Measurements from ENCODE around the gene CNOT8. TPM values are rescaled to one million over a fixed set of nuclear protein-coding genes. Genes with fewer than 3 reads are reported as not detected.
"Not testable (repeated sequence)": the region's sequence is repeated elsewhere in the genome, so short reads cannot be mapped to it uniquely, and the experiment has no call there.

CNOT8 gene
- total RNA-seq, 4 donors from 2014 or later: 48.0 to 106 (median 70.3) TPM

GRCh38 chr5:154834053-154834452 is 24.4 kb upstream of the CNOT8 start:
- TF ChIP-seq, protein P1, sequence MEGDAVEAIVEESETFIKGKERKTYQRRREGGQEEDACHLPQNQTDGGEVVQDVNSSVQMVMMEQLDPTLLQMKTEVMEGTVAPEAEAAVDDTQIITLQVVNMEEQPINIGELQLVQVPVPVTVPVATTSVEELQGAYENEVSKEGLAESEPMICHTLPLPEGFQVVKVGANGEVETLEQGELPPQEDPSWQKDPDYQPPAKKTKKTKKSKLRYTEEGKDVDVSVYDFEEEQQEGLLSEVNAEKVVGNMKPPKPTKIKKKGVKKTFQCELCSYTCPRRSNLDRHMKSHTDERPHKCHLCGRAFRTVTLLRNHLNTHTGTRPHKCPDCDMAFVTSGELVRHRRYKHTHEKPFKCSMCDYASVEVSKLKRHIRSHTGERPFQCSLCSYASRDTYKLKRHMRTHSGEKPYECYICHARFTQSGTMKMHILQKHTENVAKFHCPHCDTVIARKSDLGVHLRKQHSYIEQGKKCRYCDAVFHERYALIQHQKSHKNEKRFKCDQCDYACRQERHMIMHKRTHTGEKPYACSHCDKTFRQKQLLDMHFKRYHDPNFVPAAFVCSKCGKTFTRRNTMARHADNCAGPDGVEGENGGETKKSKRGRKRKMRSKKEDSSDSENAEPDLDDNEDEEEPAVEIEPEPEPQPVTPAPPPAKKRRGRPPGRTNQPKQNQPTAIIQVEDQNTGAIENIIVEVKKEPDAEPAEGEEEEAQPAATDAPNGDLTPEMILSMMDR (IDR thresholded peaks at IDR 0.05): no peak
- ATAC-seq (ENCODE audit: low FRiP score): no peak

DNA sequence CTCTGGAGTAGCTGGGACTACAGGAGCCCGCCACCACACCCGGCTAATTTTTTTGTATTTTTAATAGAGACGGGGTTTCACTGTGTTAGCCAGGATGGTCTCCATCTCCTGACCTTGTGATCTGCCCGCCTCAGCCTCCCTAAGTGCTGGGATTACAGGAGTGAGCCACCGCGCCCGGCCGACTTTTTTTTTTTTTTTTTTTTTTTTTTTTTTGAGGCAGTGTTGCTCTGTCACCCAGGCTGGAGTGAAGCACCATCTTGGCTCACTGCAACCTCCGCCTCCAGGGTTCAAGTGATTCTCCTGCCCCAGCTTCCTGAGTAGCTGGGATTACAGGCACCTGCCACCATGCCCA is 22.8 kb upstream of the CNOT8 start:
- ATAC-seq (ENCODE audit: low FRiP score): peak; percentile 3
- not testable (repeated sequence) for DNase-seq (ENCODE audit: low spot score)

More at GRCh38 chr5:154834053-154834452, 24.4 kb upstream of the CNOT8 start:
- DNase-seq (ENCODE audit: low spot score): no peak

GRCh38 chr5:154836225-154836624 is 22.2 kb upstream of the CNOT8 start:
- DNase-seq (ENCODE audit: low spot score) (no peak), ATAC-seq (ENCODE audit: low FRiP score) (no peak)
- TF ChIP-seq, protein P1 (IDR thresholded peaks at IDR 0.05): no peak

- DNase-seq (ENCODE audit: low spot score): no peak
- TF ChIP-seq, protein P1 (IDR thresholded peaks at IDR 0.05): no peak
- no peak for ATAC-seq (ENCODE audit: low FRiP score)
These were observed 21.2 kb upstream of the CNOT8 start for GRCh38 chr5:154837009-154837901.

DNA sequence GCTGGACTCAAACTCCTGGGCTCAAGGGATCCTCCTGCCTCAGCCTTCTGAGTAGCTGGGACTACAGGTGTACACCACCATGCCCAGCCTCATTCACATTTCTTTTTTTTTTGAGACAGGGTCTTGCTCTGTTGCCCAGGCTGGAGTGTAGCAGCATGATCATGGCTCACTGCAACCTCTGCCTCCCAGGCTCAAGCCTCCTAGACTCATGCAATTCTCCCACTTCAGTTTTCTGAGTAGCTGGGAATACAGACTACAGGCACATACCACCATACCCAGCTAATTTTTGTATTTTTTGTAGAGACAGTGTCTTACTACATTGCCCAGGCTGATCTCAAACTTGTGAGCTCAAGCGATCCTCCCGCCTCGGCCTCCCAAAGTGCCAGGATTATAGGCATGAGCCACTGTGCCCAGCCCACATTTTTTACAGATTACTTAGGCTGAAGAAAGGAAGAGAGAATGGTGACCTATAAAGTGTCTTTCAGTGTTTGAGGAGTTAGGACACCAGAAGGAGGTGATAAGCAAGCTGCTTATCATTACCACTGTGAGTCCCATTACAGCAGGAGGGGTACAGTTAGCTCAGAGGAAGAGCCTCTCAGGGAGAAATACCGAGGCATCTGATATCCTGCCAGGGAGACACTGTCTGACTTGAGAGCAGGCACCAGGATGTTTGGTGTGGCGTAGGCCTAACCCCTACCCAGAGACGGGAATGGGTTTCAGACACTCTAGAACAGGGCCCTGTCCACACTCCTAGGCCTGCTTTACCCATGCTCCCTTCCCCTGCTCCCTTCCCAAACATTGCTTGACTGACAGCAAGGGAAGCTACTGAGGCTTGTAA is 17.8 kb upstream of the CNOT8 start:
- ATAC-seq (ENCODE audit: low FRiP score) (no peak), DNase-seq (ENCODE audit: low spot score) (no peak)
- TF ChIP-seq, protein P1 (IDR thresholded peaks at IDR 0.05): no peak

DNA sequence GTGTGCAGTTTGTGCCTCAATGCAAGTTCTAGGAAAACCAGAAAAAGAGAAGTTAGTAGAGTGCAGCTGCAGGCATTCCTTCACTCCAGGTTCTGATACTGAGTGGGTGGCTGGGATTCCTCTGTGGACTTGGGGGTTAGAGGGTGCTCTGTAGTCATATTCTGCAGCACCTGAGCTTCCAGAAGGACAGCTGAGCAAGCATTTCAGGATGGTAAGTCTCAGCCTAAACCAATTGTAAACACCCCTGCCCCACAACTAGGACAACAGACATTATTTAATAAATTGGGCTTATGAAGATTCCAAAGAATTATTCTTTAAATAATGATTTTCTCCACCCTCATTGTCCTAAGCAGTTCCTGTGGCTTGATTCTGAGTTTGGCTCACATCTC is 17.2 kb upstream of the CNOT8 start:
- no peak for ATAC-seq (ENCODE audit: low FRiP score)
- TF ChIP-seq, protein P1 (IDR thresholded peaks at IDR 0.05): no peak
- no peak for DNase-seq (ENCODE audit: low spot score)

DNA sequence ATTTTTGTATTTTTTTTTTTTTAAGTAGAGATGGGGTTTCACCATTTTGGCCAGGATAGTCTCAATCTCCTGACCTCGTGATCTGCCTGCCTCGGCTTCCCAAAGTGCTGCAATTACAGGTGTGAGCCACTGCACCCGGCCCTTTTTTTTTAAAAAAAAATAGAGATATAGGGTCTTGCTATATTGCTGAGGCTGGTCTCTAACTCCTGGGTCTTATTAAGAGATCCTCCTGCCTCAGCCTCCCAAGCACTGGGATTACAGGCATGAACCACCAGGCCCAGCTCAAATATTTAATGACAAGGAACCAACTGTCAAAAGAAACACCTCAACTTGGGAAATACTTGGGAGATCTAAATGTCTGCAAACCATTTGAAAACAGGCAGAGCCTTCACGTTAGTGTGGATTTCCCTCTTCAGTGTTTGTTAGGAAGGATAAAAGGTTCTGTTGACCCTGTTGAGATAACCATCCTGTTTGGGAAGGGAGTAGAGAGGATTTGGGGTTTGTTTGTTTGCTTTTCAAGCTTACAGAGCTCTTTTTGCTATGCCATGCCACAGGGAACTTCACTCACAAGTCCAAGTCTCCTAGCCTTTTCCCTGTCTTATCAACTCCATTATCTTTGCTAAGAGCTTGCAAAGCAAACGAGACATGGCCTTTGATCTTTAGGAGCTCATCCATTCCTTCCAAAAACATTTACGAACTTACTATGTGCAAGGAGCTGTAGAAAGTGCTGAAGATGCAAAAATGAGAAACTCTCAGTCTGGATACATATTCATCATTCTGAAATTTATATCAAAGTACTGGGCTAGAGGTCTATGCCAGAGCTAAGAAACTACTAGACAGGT is 15.5 kb upstream of the CNOT8 start:
- no peak for DNase-seq (ENCODE audit: low spot score)
- ATAC-seq (ENCODE audit: low FRiP score): no peak
- TF ChIP-seq, protein P1 (IDR thresholded peaks at IDR 0.05): no peak
